Stimulated activated CD8-positive, alpha-beta memory T cell treated with anti-CD3 and anti-CD28 coated beads, Interleukin-4, amount 100 ng/mL, for 4 hours (primary cell): ENCODE data around the gene KISS1R.
"Not testable (repeated sequence)": the region's sequence is repeated elsewhere in the genome, so short reads cannot be mapped to it uniquely, and the experiment has no call there.

Source experiments
- DNase-seq, 2 donors: peaks; one replicate each; pipeline ENCODE4 v3.0.0-alpha.2; 2020; ENCODE audit warnings: low read depth in 2 of 2, low spot score in 1 of 2

KISS1R gene

GRCh38 chr19:881385-882071, 35.6 kb upstream of the KISS1R start:
- DNase-seq = no peak

- DNase-seq = no peak
These were observed 34.1 kb upstream of the KISS1R start for GRCh38 chr19:882871-883497.

DNA sequence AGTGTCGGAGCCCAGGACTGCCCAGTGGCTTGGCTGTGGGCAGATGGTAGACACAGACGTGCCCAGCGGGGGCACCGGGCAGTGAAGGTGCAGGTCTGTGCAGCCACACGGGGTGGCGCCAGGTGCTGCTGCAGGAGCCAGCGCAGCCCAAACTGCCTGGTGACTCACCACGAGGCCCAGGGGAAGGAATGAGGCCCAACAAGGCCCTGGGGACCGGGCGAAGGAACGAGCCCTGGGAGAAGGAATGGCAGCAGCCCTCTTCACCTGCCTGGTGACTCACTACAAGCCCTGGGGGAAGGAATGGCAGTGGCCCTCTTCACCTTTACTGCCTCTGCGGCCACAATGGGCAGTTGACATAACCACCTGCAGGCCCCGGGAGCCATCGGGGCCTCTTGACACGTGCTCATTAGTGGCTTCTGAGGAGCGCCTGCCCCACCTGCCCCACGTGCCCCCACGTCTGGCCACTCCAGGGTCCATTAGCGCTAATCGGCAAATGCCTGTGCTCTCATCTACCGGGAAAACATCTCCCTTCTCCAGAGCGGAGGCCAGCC, 33.4 kb upstream of the KISS1R start:
- DNase-seq = no peak

GRCh38 chr19:884420-885211, 32.5 kb upstream of the KISS1R start:
- DNase-seq = no peak

DNA sequence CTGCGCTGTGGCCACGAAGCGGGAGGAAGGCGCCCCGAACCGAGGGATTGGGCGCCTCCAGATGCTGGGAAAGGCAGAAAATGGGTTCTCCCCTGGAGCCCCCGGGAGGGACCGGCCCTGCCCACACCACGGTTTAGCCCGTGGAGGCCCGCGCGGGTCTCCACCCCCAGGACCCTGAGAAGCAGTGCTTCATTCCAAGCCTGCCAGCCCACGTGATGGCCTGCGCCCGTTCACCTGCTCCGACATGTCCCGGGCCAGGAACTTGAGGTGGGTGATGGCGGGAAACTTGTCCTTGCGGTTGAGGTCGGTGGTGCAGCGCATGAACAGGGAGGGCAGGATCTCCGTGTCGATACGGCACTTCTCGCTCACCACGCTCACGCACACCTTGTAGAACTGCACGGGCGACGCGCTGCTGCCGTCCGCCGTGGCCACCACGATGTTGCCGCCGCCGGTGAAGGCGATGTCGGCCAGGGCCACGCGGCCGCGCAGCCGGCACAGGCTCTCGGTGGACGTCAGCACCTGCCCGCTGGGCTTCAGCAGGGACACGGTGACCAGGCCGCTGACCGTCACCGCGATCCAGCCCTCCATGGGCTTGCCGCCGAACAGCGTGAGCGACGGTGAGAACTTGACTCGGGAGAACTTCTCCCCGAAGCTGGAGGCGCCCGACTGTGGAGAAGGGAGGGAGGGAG, 31.5 kb upstream of the KISS1R start:
- DNase-seq = no peak

GRCh38 chr19:887072-887471, 30.1 kb upstream of the KISS1R start:
- DNase-seq = no peak

DNA sequence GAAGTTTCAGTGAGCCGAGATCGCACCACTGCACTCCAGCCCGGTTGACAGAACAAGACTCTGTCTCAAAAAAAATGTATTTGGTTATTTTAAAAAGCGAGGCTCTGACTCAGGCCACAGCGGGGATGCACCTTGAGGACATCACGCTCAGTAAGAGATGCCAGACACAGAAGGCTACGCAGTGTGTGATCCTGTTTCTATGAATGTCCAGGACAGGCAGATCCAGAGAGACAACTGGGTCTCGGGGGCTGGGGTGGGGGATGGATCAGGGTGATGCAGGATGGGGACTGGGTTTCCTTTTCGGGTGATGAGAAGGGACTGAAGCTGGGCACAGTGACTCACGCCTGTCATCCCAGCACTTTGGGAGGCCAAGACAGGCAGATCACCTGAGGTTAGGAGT, 29.5 kb upstream of the KISS1R start:
- DNase-seq = no peak

GRCh38 chr19:888581-889385, 28.4 kb upstream of the KISS1R start:
- DNase-seq = no peak

DNA sequence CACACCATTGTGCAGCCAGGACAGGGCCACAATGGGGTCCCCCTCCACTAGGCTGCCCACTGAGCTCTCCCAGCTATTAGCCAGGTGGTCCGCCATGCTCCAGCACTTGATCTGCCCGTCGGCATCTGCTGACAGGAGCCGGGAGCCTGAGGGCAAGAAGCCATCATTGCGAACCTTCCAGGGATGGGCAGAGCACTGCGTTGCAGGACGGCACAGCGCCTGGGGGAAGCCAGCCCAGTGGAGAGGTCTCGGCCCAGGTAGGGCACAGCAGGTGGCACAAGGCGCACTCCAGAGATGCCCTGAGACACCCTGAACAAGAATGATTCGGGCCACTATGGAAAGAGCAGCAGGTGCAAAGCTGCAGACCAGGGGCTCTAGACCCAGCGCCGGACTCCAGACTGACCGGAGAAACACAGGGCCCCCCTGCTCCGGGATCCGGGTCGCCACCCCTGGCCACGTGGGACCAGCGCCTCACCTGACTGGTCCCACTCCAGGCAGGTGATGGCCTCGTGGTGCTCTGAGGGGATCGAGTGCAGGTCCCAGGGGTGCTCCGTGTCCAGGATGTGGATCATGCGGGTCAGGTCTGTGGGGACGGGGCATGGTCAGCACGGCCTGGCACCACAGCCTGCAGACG, 27.4 kb upstream of the KISS1R start:
- no peak for DNase-seq

GRCh38 chr19:890831-891230, 26.3 kb upstream of the KISS1R start:
- no peak for DNase-seq

DNA sequence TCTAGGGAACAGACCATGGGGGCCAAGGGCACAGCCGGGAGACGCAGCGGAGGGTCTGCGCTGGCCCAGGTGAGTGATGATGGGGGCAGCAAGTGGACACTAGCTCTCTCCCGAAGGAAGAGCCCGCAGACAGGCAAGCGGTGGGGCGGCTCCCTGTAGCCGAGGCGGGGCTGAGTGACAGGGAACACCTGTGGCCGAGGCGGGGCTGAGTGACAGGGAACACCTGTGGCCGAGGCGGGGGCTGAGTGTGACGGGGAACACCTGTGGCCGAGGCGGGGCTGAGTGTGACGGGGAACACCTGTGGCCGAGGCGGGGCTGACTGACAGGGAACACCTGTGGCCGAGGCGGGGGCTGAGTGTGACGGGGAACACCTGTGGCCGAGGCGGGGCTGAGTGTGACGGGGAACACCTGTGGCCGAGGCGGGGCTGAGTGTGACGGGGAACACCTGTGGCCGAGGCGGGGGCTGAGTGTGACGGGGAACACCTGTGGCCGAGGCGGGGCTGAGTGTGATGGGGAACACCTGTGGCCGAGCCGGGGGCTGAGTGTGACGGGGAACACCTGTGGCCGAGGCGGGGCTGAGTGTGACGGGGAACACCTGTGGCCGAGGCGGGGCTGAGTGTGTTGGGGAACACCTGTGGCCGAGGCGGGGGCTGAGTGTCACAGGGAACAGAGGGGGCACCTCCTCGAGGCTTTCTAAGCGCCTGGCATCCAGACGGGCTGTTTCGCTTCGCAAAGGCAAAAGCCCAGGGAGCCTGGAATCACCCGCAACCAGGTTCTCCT, 25.5 kb upstream of the KISS1R start:
- DNase-seq = not testable (repeated sequence)

GRCh38 chr19:892243-892893, 24.8 kb upstream of the KISS1R start:
- DNase-seq = no peak

DNA sequence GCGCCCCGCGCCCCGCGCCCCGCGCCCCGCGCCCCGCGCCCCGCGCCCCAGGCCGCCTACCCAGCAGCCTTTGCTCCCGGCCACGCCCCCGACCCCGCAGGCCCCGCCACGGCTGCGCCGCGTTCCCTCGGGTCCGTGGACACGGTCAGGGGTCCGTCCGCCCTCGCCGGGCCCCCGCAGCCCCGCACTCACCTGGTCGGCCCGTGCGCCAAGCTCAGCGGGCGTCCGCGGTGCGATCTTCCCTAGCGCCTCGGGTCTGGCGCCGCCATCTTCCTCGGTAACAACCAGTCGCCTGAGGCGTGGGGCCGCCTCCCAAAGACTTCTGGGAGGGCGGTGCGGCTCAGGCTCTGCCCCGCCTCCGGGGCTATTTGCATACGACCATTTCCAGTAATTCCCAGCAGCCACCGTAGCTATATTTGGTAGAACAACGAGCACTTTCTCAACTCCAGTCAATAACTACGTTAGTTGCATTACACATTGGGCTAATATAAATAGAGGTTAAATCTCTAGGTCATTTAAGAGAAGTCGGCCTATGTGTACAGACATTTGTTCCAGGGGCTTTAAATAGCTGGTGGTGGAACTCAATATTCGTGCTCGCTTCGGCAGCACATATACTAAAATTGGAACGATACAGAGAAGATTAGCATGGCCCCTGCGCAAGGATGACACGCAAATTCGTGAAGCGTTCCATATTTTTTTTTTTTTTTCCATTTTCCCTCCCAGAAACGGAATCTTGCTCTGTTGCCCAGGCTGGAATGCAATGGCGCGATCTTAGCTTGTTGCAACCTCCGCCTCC, 24.0 kb upstream of the KISS1R start, which contains the start of the genes MED16 and RNU6-9:
Gene MED16 (minus strand): TSS at position 294 of the 796 bp plus-strand sequence. CDS start 2,056 bp downstream, outside the sequence.
Gene RNU6-9 (plus strand): TSS at position 591 of the 796 bp plus-strand sequence.
- peak; percentile 72 to 79 for DNase-seq

- no peak for DNase-seq
These were observed 20.7 kb upstream of the KISS1R start for GRCh38 chr19:896434-896833.

- no peak for DNase-seq
These were observed 20.1 kb upstream of the KISS1R start for GRCh38 chr19:896999-897398.

DNA sequence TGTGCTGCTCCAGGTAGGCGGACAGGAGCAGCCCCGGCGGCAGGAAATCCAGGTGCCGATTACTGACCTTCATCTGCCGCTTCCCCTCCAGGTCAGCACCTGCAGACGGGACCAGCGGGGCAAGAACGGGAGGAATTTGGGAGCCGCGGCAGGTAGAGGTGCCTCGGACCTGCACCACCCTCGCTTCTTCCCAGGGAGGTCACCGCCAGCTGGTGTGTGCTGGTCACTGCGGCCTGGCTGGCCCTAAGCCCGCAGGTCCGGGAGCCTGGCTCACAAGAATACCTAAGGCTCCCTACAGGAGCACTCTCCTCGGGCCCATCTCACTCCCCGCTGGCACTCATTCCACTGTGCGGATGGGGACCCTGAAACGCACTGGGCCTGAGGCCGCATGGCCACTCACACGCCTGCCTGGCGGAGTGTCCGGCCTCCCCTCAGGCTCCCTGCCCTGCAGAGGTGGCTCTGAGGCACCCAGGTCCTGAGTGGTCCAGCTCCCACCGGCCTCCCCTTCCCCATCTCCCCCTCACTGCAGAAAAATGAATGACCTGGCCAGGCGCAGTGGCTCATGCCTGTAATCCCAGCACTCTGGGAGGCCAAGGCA, 19.6 kb upstream of the KISS1R start:
- no peak for DNase-seq

DNA sequence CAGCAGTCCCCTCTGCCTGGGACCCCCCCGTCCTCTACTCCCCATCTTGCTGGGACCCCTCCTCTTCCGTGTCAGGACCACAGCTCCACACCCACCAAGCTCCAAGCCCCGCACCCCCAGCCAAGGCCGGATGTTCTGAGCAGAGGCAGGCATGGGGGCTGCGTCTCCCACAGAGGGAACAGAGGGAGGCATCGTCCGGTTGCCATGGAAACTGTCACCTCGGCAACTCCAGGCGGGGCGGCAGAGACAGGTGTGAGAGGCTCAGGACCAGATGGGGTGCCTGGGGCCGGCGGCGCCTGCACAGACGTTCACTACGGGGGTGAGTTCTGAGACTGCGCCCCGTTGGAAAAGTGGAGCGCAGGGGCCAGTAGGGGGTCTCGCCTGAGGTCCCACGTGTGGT, 18.5 kb upstream of the KISS1R start:
- DNase-seq = no peak
